ENCODE measurements around the gene ADAMTS18. TPM values are rescaled to one million over a fixed set of nuclear protein-coding genes. Genes with fewer than 3 reads are reported as not detected.

ADAMTS18 gene
- total RNA-seq, 1 experiment from 2014 or later: not detected

DNA sequence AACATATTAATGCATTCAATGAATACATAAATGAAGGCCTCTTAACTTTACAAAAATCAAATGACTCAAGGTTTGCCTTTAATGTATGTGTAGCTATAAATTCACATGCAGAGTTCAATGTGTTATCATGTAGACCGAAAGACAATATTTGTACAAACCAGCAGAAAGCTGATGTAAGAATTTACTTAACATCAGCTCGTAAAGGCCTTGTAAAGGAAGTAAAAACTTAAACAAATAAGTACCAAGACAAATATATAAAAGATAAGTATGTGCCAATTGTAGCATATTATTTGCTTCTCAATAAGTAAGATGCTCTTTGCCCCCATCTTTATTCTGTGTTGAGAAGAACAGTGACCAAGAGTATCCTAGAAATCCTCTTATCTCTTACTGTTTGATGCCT is 130.0 kb downstream of the ADAMTS18 start:
- Histone ChIP-seq H3K4me2 (ENCODE audit: low read length) (no peak overlapping the region), H3K36me3 (ENCODE audit: control insufficient read depth in 1 of 2, insufficient read depth in 2 of 2, low read length in 2 of 2) (no peaks in the 10 kb centered on the region), H3K27me3 (ENCODE audit: insufficient read depth, low read length) (peaks cover 55% of the 10 kb centered on the region), H3K4me1 (ENCODE audit: control insufficient read depth in 1 of 2, insufficient read depth in 2 of 2, low read length in 2 of 2) (no peaks in the 10 kb centered on the region), H3K9ac (ENCODE audit: low read length) (no peak overlapping the region), H3K79me2 (ENCODE audit: insufficient read depth, low read length) (no peaks in the 10 kb centered on the region), H3K9me3 (ENCODE audit: control insufficient read depth in 1 of 2, insufficient read depth in 1 of 2, low read depth in 1 of 2, low read length in 2 of 2) (no peaks in the 10 kb centered on the region), H3K27ac (ENCODE audit: low read depth, low read length) (no peak overlapping the region), H2AFZ (ENCODE audit: low read depth, low read length, poor library complexity, severe bottlenecking) (no peak overlapping the region), H3K4me3 (replicated peaks in 1 of 2; ENCODE audit: low read depth in 1 of 2, low read length in 2 of 2) (no peak overlapping the region), H3K9me2 (ENCODE audit: insufficient read depth) (no peaks in the 10 kb centered on the region), H4K20me1 (ENCODE audit: insufficient read depth) (no peaks in the 10 kb centered on the region)
- ATAC-seq (no peak), DNase-seq (ENCODE audit: low read depth, low spot score) (no peak)
- ChIA-PET RAD21 (ENCODE audit: low non-redundant PET in 1 of 2, low total read pairs in 2 of 2, uncharacterized antibody in 2 of 2, unreplicated experiment in 2 of 2) (no interaction called here), POLR2A (no interaction called here), CTCF (no interaction called here)
- intact Hi-C loops (cut with micrococcal nuclease): no loop called here
- no TSS peak for BruUV-seq (replicated peaks)
- TF ChIP-seq ELF1 (IDR thresholded peaks at IDR 0.05; ENCODE audit: borderline replicate concordance, low read depth) (no peak), CEBPB (IDR thresholded peaks at IDR 0.05; ENCODE audit: low read depth) (no peak), POLR2A (IDR thresholded peaks at IDR 0.05; ENCODE audit: borderline replicate concordance, extremely low read depth, insufficient read depth, insufficient read length) (no peak), ZBTB33 (IDR thresholded peaks at IDR 0.05; ENCODE audit: extremely low read depth, insufficient replicate concordance, low read length) (no peak), YY1 (IDR thresholded peaks at IDR 0.05; ENCODE audit: extremely low read depth, insufficient replicate concordance, low read depth, low read length) (no peak), CBX3 (IDR thresholded peaks at IDR 0.05; ENCODE audit: low read depth) (no peak), REST (IDR thresholded peaks at IDR 0.05; ENCODE audit: low read depth) (no peak), TCF7L2 (IDR thresholded peaks at IDR 0.05; ENCODE audit: borderline replicate concordance, extremely low read depth, insufficient read depth, insufficient read length) (no peak), CTCF (IDR thresholded peaks at IDR 0.05 in 2 of 3, conservative IDR thresholded peaks at IDR 0.05 in 1 of 3; ENCODE audit: borderline replicate concordance in 1 of 3, insufficient read depth in 1 of 3, low read depth in 2 of 3, low read length in 2 of 3) (no peak), SP1 (IDR thresholded peaks at IDR 0.05; ENCODE audit: low read depth) (no peak), SIN3A (IDR thresholded peaks at IDR 0.05; ENCODE audit: low read depth) (no peak), RAD21 (IDR thresholded peaks at IDR 0.05; ENCODE audit: low read depth) (no peak), EZH2 (IDR thresholded peaks at IDR 0.05) (no peak)
- TF ChIP-seq, protein P1, sequence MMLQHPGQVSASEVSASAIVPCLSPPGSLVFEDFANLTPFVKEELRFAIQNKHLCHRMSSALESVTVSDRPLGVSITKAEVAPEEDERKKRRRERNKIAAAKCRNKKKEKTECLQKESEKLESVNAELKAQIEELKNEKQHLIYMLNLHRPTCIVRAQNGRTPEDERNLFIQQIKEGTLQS (IDR thresholded peaks at IDR 0.05): no peak
